Mucosa of stomach (tissue), 1 donor: ENCODE results near the gene CRYBG3.

Experiments used
- H3K27me3 ChIP-seq: one replicate; pipeline ENCODE4 v1.7.0; 2013; ENCODE audit warnings: mild to moderate bottlenecking, low read length; ENCODE audit not compliant: control insufficient read depth, insufficient read depth
- H3K36me3 ChIP-seq: one replicate; pipeline ENCODE4 v1.7.0; 2013; ENCODE audit warnings: low read length; ENCODE audit not compliant: control insufficient read depth, insufficient read depth
- H3K4me1 ChIP-seq: one replicate; pipeline ENCODE4 v1.7.0; 2013; ENCODE audit warnings: mild to moderate bottlenecking, low read length; ENCODE audit not compliant: control insufficient read depth, insufficient read depth
- H3K4me3 ChIP-seq: one replicate; pipeline ENCODE4 v1.7.0; 2013; ENCODE audit warnings: low read length
- H3K9ac ChIP-seq: one replicate; pipeline ENCODE4 v1.7.0; 2013; ENCODE audit warnings: mild to moderate bottlenecking, low read length, moderate library complexity
- H3K9me3 ChIP-seq: one replicate; pipeline ENCODE4 v1.7.0; 2013; ENCODE audit warnings: mild to moderate bottlenecking, low read length, moderate library complexity; ENCODE audit not compliant: control insufficient read depth
- donor health status: Pancreatic carcinoma.

Gene CRYBG3

DNA sequence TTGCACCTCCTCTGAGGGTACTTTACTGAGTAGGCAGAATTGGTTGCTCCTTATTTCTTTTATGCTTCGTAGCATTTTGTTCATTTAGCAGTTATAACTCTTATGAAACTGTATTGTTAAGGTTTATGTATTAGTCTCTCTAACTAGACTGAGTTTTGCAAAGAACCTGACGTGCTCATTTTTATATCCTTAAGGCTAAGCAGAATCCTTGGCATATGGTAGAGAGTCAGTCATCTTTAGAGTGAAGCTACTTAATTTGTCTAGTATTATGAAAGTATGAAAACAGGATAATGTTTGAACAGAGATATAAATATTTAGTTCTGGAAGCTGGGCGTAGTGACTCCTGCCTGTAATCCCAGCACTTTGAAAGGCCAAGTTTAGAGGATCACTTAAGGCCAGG lies 20.1 kb downstream of the CRYBG3 start:
- H3K9me3 ChIP-seq, result no peaks in the 10 kb centered on the region
- no peak overlapping the region for H3K9ac ChIP-seq
- H3K4me1 ChIP-seq, result no peaks in the 10 kb centered on the region
- no peaks in the 10 kb centered on the region for H3K36me3 ChIP-seq
- H3K27me3 ChIP-seq, result no peaks in the 10 kb centered on the region
- H3K4me3 ChIP-seq, result no peak overlapping the region

DNA sequence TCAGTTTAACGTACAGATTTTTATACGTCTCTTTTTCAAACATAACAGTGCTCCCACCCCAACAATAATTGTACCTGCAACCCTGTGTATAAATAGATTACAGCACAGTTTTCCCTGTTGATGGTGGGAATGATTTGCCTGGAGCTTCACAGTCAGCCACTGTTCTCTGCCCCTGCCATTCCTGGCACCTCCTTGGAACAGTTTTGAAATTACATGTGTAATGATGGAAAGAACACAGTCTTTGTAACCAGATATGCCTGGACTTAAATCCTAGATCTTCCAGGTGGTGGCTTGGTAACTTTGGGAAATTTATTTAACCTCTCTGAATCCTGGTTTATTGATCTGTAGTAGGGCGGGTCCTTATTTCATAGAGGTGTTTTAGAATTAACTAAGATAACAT lies 27.0 kb downstream of the CRYBG3 start:
- Histone ChIP-seq H3K36me3 (no peaks in the 10 kb centered on the region), H3K4me3 (no peak overlapping the region), H3K9me3 (no peaks in the 10 kb centered on the region), H3K27me3 (no peaks in the 10 kb centered on the region), H3K4me1 (no peaks in the 10 kb centered on the region), H3K9ac (no peak overlapping the region)

DNA sequence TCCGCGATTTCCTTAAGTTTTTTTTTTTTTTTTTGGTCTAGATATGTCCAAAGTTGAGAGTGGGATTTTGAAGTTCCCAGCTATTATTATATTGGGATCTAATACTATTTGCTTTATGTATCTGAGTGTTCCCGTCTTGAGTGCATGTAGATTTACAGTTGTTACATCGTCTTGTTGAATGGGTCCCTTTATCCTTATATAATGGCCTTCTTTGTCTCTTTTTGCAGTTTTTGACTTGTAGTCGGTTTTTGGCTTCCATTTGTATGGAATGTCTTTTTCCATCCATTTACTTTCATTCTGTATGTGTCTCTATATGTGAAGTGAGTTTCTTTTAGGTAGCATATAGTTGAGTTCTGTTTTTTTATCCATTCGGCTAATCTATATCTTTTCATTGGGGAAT lies 35.6 kb downstream of the CRYBG3 start:
- no peaks in the 10 kb centered on the region for H3K4me1 ChIP-seq
- no peaks in the 10 kb centered on the region for H3K9me3 ChIP-seq
- no peak overlapping the region for H3K4me3 ChIP-seq
- H3K27me3 ChIP-seq, result no peaks in the 10 kb centered on the region
- H3K36me3 ChIP-seq, result no peaks in the 10 kb centered on the region
- no peak overlapping the region for H3K9ac ChIP-seq

DNA sequence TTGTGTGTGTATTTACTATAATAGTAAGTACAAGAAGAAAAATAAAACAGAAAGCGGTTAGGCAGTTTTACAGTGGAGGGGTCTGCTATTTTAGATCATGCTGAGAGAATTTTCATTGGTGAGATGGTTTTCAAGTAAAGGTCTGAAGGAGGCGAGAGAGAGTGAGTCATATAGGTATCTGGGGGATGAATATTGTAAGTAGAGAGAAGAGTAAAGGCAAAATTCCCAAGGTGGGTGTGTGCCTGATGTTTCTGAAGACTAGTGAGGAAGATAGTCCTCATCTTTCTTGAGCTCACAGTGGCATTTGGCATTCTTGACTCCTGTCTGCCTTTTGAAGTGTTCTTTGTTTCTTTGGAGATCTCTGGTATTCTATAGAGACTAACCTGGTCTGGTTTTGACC lies 38.6 kb downstream of the CRYBG3 start:
- Histone ChIP-seq H3K27me3 (no peaks in the 10 kb centered on the region), H3K4me3 (no peak overlapping the region), H3K36me3 (no peaks in the 10 kb centered on the region), H3K4me1 (no peaks in the 10 kb centered on the region), H3K9me3 (no peaks in the 10 kb centered on the region), H3K9ac (no peak overlapping the region)

DNA sequence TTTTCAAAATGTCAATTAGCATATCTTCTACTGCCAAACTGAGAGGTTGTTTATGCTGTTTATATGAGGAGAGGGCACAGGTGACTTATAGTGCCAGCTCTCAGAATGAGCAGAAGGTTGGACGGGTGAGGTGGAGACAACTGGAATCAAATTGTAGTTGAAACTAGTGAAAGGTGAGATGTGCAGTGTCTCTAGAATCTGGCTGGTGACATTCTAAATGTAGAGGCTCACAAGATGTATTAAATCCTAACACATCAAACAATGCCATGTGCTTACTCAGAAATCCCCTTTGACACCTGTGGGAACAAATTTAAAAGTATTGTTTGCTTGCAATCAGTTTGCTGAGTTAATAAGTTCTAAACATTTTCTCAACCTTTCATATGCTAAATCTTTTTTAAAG lies 40.8 kb downstream of the CRYBG3 start:
- H3K9ac ChIP-seq, result no peak overlapping the region
- no peaks in the 10 kb centered on the region for H3K4me1 ChIP-seq
- no peaks in the 10 kb centered on the region for H3K27me3 ChIP-seq
- H3K4me3 ChIP-seq, result no peak overlapping the region
- no peaks in the 10 kb centered on the region for H3K36me3 ChIP-seq
- no peaks in the 10 kb centered on the region for H3K9me3 ChIP-seq

DNA sequence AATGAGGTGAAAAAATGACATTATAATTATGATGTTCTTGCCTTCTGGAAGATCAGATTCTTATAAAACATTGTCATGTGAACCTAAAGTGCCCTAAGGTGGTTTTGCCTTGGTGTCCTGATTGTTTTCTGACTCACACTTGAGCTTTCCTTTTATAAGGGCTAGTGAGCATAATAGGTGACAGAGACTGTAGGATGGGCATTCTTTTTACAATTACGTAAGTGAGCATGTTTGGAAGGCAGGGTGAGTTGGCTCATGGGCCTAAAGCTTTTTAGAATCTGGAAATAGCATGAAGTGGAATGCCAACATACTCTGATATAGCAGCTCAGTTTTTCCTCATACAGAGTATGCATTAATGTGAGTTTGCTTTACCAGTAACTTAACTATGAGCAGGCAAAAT lies 41.2 kb downstream of the CRYBG3 start:
- no peaks in the 10 kb centered on the region for H3K9me3 ChIP-seq
- no peak overlapping the region for H3K4me3 ChIP-seq
- no peaks in the 10 kb centered on the region for H3K4me1 ChIP-seq
- no peak overlapping the region for H3K9ac ChIP-seq
- no peaks in the 10 kb centered on the region for H3K36me3 ChIP-seq
- no peaks in the 10 kb centered on the region for H3K27me3 ChIP-seq

DNA sequence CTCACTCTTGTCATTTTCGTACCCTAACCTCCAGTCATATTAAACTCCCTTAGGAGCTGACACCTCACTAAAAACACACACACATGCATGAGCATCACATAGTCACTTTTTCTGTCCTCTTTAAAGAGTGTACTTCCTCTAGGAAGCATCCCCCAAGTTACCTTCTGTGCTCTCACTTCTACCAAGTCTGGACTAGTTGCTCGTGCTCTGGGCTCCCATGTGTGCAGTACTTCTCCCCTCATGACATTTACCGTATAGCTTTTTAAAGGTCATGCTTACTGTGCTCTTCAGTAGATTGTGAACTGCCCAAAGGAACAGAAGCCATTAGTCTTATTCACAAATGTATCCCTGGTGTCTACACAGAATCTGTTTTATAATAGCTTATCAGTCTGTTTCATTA lies 42.0 kb downstream of the CRYBG3 start:
- no peak overlapping the region for H3K9ac ChIP-seq
- H3K4me1 ChIP-seq, result no peaks in the 10 kb centered on the region

DNA sequence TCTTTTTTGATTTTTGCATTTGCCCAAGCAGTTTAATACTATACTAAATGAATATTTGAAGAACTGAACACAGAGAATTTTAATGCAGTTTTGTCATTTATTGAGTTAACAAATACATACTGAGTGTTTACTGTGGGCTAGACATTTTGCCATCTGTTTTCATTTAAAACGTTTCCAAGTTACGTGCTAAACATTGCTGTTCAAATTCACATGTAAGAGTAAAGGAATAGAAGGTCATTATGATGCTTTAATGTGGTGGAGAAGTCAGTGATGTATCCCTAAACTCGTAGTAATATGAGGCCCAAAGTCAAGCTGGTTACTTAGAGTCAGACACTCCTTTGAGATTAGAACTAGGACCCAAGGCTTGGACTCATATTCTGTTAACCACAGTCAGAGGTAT lies 49.4 kb downstream of the CRYBG3 start:
- H3K4me3 ChIP-seq, result no peak overlapping the region
- no peaks in the 10 kb centered on the region for H3K27me3 ChIP-seq

More for the DNA sequence above, 42.0 kb downstream of the CRYBG3 start:
- Histone ChIP-seq H3K9me3 (no peaks in the 10 kb centered on the region), H3K4me3 (no peak overlapping the region), H3K27me3 (no peaks in the 10 kb centered on the region), H3K36me3 (no peaks in the 10 kb centered on the region)

DNA sequence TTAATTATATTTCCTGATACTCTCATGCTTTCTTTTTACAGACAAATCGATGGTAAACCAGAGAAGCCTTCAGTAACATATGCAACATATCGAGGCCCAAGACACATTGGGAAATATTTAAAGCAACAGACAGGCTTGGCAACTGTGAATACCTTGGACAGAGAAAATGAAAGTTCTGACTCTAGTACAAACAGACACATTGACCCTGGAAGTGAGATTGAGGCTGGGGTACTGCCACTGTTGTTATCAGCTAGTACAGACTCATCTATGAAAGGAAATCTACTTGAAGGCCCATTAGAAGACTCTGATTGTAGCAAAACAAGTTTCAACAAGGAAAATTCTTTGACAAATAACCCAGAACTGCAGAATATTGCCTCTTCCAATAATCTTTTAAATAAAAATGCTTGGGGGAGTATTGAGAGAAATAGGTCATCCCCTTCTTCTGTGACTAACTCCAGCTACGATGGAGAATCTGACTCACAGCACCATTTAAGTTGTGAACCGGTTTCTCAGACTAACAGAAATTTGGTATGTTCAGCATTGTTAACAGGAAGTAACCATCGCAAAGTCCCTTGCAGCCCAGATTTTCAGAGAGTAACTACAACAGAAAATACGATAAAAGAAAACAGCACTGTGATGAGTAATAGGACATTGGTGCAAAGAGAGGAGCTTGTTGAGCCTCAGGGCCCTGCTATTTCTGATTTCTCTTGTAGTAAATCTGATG lies 50.2 kb downstream of the CRYBG3 start:
- H3K9ac ChIP-seq, result no peak overlapping the region
- no peaks in the 10 kb centered on the region for H3K4me1 ChIP-seq
- no peaks in the 10 kb centered on the region for H3K27me3 ChIP-seq
- H3K4me3 ChIP-seq, result no peak overlapping the region
- no peaks in the 10 kb centered on the region for H3K36me3 ChIP-seq
- H3K9me3 ChIP-seq, result no peaks in the 10 kb centered on the region

More for the DNA sequence above, 49.4 kb downstream of the CRYBG3 start:
- no peak overlapping the region for H3K9ac ChIP-seq
- H3K36me3 ChIP-seq, result no peaks in the 10 kb centered on the region
- H3K9me3 ChIP-seq, result no peaks in the 10 kb centered on the region
- no peaks in the 10 kb centered on the region for H3K4me1 ChIP-seq

DNA sequence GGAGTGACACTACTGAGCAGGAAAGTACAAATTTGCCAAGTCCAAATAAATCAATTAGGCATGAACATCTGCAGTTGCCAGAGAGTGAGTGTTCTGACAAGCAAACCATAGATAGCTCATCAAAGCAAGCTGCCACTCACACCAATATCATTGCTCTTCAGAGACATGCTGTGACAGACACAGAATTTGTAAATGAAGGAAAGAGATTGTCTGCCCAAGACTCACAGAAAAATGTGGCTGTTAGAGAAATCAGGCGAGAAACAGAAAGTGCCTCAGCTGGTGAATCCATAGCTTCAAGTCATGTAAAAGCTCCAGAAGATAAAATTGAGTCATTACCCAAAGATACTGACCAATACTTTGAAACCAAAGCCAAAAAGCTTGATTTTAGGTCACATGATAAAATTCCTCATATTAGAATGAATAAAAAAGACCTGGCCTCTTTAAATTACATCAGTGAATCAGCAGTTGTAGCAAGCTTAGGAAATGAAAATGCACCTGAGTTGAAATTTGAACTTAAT lies 50.8 kb downstream of the CRYBG3 start:
- H3K9ac ChIP-seq, result no peak overlapping the region
- no peaks in the 10 kb centered on the region for H3K4me1 ChIP-seq

DNA sequence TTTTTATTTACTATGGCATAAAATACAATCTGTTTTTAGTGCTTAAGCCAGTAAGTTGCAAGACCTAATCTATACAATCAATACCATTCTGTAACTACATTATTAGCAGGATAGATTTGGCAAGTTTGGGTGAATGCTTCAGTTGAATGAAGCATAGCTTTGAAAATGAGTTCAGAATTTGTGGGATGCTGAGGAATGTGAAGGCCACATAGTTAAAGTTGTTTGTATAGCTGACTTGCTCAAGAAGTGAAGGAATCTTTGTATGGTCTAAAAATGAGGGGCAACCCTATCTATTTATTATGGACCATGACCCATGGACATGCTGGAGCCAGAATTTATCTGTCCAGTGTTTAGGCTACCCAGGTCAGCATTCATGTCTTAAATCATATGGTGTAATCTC lies 58.5 kb downstream of the CRYBG3 start:
- Histone ChIP-seq H3K9me3 (no peaks in the 10 kb centered on the region), H3K36me3 (no peaks in the 10 kb centered on the region), H3K27me3 (no peaks in the 10 kb centered on the region), H3K4me1 (peaks cover 13% of the 10 kb centered on the region), H3K4me3 (no peak overlapping the region), H3K9ac (no peak overlapping the region)

More for the DNA sequence above, 50.8 kb downstream of the CRYBG3 start:
- H3K36me3 ChIP-seq, result no peaks in the 10 kb centered on the region
- H3K9me3 ChIP-seq, result no peaks in the 10 kb centered on the region
- no peaks in the 10 kb centered on the region for H3K27me3 ChIP-seq
- H3K4me3 ChIP-seq, result no peak overlapping the region

DNA sequence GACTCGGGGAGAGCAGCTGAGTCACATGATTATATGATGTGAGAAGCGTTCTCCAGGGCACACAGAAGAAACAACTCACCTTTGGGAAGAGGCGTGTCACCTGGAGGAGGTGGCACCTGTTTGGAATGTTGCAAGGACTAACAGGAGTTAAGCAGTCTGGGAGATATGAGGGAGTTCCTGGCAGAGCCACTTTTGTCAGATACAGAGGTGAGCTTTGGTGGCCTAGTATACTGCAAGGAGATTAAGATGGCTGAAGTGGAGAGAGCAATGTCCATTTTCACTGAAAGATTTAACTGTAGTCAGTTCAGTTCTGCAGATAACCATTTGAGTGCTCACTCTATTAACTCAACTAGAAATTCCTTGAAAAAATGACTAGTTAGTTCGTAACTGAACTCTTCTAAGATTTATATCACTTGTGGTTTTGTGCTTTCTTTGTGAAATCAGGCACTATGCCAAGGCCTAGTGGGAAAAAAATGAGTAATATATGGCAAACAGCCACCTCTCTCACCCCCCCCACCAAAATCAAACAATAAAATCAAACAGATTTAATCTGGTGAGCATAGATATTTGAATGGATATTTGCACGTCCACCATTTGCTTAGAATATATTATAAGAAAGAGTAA lies 61.3 kb downstream of the CRYBG3 start:
- Histone ChIP-seq H3K9me3 (no peaks in the 10 kb centered on the region), H3K4me1 (peaks cover 13% of the 10 kb centered on the region), H3K27me3 (no peaks in the 10 kb centered on the region), H3K36me3 (no peaks in the 10 kb centered on the region), H3K9ac (no peak overlapping the region), H3K4me3 (no peak overlapping the region)
